ENCODE measurements around the gene GTF2H2C_2.
"Not testable (repeated sequence)": the region's sequence is repeated elsewhere in the genome, so short reads cannot be mapped to it uniquely, and the experiment has no call there.

DNA sequence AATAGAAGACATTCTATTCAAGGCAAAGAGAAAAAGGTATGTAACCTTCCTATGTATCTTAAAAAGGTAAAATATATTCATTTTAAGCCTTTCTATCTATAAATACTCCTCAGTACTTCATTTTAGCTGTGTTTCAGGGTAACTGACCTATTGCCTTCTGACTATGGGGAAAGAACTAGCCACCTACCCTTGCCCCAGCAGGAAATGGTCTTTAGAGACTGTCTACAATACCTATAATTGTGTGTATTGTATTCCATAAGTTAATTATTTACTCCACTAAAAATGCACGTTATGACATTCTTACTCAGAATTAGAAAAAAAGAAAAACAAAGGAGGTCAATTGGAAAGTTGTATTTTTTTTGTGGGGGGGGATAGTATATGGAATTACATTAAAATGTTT is 6.2 kb downstream of the GTF2H2C_2 start:
- not testable (repeated sequence) for TF ChIP-seq ZNF70 (CRISPR knock-in tag; IDR thresholded peaks at IDR 0.05); ISL1 (CRISPR knock-in tag; IDR thresholded peaks at IDR 0.05); TOX (CRISPR knock-in tag; IDR thresholded peaks at IDR 0.05; ENCODE audit: borderline replicate concordance); ARNTL (CRISPR knock-in tag; IDR thresholded peaks at IDR 0.05; ENCODE audit: borderline replicate concordance, low read depth); ZNF565 (CRISPR knock-in tag; conservative IDR thresholded peaks at IDR 0.05; ENCODE audit: low read depth); ZNF8 (CRISPR knock-in tag; IDR thresholded peaks at IDR 0.05); ZFP3 (CRISPR knock-in tag; IDR thresholded peaks at IDR 0.05)
- TF ChIP-seq, protein P1, sequence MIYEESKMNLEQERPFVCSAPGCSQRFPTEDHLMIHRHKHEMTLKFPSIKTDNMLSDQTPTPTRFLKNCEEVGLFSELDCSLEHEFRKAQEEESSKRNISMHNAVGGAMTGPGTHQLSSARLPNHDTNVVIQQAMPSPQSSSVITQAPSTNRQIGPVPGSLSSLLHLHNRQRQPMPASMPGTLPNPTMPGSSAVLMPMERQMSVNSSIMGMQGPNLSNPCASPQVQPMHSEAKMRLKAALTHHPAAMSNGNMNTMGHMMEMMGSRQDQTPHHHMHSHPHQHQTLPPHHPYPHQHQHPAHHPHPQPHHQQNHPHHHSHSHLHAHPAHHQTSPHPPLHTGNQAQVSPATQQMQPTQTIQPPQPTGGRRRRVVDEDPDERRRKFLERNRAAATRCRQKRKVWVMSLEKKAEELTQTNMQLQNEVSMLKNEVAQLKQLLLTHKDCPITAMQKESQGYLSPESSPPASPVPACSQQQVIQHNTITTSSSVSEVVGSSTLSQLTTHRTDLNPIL (CRISPR knock-in tag; IDR thresholded peaks at IDR 0.05; ENCODE audit: low read depth), result not testable (repeated sequence)
- TF ChIP-seq, protein P2, sequence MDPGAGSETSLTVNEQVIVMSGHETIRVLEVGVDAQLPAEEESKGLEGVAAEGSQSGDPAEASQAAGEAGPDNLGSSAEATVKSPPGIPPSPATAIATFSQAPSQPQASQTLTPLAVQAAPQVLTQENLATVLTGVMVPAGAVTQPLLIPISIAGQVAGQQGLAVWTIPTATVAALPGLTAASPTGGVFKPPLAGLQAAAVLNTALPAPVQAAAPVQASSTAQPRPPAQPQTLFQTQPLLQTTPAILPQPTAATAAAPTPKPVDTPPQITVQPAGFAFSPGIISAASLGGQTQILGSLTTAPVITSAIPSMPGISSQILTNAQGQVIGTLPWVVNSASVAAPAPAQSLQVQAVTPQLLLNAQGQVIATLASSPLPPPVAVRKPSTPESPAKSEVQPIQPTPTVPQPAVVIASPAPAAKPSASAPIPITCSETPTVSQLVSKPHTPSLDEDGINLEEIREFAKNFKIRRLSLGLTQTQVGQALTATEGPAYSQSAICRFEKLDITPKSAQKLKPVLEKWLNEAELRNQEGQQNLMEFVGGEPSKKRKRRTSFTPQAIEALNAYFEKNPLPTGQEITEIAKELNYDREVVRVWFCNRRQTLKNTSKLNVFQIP (CRISPR knock-in tag; IDR thresholded peaks at IDR 0.05; ENCODE audit: borderline replicate concordance, low read depth), result not testable (repeated sequence)

Measured in SK-N-SH treated with all-trans-retinoic acid at 6 μM for 48 hours (cell line).